NT2/D1 (cell line): ENCODE data around the gene NLRC5.

ENCODE experiments used
- DNase-seq: peaks from one replicate; pipeline ENCODE4 v3.0.0-alpha.2; 2011; ENCODE audit warnings: low read depth, low spot score
- H3K27me3 ChIP-seq: 2 replicates; pipeline ENCODE4 v1.6.0; 2011; ENCODE audit warnings: mild to moderate bottlenecking; ENCODE audit not compliant: insufficient read length, insufficient read depth
- H3K36me3 ChIP-seq: 2 replicates; pipeline ENCODE4 v1.6.1; 2011; ENCODE audit warnings: mild to moderate bottlenecking, low read length, mixed read lengths; ENCODE audit not compliant: insufficient read depth, insufficient read length
- H3K4me1 ChIP-seq: 2 replicates; pipeline ENCODE4 v1.5.1; 2011; ENCODE audit not compliant: insufficient read depth, insufficient read length
- H3K4me3 ChIP-seq: 2 replicates; pipeline ENCODE4 v1.5.1; 2011; ENCODE audit warnings: low read depth; ENCODE audit not compliant: insufficient read length
- H3K9ac ChIP-seq: 2 replicates; pipeline ENCODE4 v1.6.0; 2011; ENCODE audit warnings: low read depth; ENCODE audit not compliant: insufficient read length
- H3K9me3 ChIP-seq: 2 replicates; pipeline ENCODE4 v1.5.1; 2011; ENCODE audit warnings: mild to moderate bottlenecking, low read length; ENCODE audit not compliant: insufficient read depth
- SUZ12 ChIP-seq: IDR thresholded peaks from 2 replicates; pipeline ENCODE4 v1.6.1; 2011; ENCODE audit not compliant: insufficient read length, insufficient read depth; ENCODE audit errors: extremely low read depth
- YY1 ChIP-seq: IDR thresholded peaks from 2 replicates; pipeline ENCODE4 v1.6.1; 2011; ENCODE audit not compliant: insufficient read length, insufficient read depth
- ZNF274 ChIP-seq: IDR thresholded peaks from 2 replicates; pipeline ENCODE4 v1.6.1; 2011; ENCODE audit warnings: mild to moderate bottlenecking, low read depth, low read length

NLRC5 gene

DNA sequence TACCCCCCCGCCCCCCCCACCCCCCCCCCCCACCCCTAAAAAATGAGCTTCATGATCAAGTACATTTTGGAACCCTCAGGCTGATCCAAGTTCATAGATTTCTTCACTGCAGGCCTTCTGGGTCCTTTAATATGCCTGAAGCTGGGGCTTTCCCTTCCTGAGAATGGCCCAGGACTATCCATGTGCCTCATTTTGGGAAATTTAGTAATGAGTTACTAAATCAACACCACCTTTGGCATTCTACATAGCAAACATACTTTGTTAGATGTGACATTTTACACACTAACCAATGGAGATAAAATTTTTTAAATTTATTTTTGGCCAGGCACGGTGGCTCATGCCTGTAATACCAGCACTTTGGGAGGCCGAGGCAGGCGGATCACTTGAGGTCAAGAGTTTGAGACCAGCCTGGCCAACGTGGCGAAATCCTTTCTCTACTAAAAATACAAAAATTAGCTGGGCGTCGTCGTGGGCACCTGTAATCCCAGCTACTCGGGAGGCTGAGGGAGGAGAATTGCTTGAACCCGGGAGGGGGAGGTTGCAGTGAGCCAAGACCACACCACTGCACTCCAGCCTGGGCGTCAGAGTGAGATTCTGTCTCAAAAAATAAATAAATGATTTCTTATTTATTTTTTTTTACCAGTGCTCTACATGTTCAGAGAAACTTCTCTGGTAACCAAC lies 43.4 kb upstream of the NLRC5 start:
- Histone ChIP-seq H3K4me3 (no peak overlapping the region), H3K9ac (no peak overlapping the region), H3K9me3 (no peaks in the 10 kb centered on the region), H3K4me1 (peaks cover 3% of the 10 kb centered on the region), H3K36me3 (peaks cover 44% of the 10 kb centered on the region), H3K27me3 (no peaks in the 10 kb centered on the region)
- TF ChIP-seq ZNF274 (no peak), SUZ12 (no peak), YY1 (no peak)
- no peak for DNase-seq

DNA sequence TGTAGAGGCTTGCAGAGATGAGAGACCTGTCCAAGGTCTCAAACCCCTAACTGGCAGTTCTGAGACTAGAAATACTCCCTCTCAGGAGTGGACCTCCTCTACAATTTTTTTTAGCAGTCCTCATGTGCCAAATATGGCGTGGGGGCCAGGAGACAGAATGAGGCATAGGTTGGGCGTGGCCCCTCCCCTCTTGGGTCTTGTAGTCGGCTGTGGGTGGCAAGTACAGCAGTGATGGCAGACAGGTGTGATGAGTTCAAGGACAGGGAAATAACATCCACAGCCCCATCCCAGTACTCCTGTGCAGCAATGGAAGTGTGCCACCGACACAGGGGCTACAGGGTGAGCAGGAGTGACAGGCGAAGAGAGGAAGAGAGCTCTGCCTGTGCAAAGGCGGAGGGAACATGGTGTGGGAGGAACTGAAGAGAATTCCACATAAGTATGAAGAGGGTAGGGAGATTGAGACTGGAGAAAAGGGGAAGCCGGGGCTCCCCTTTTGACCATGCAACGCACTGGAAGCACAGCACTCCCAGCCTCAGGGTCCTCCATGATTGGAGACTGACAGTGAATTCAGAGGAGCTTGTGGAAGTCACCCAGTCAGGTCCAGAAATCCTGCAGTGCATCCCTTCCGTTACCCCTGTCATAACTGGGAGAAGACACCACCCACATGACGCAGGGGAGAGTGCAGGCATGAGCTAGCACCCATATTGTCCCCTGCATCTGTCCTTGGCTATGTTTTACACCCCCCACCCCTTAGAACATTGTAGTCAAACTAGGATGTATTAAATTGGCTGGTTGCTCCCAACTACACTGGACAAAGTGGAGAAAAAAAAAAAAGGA lies 42.4 kb upstream of the NLRC5 start:
- Histone ChIP-seq H3K36me3 (peaks cover 34% of the 10 kb centered on the region), H3K27me3 (no peaks in the 10 kb centered on the region), H3K9me3 (no peaks in the 10 kb centered on the region), H3K4me3 (no peak overlapping the region), H3K4me1 (peaks cover 3% of the 10 kb centered on the region), H3K9ac (no peak overlapping the region)
- TF ChIP-seq YY1 (no peak), SUZ12 (no peak), ZNF274 (no peak)
- DNase-seq = no peak

DNA sequence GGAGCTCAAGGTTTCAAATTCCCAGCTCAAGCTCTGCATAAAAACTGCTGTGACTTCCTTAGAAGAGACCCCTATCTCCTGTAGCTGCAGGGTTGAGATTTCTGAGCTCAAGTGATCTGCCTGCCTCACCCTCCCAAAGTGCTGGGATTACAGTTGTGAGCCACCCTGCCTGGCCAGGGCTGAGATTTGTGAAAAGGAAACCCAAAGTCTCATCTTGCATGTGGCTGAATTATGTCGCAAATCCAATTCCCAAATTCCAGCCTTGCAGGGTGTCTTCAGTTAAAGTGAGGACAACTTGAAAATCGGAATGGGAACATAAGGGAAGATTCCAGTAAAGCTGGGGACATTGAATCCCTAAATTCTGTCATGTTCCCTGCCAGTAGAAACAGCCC lies 41.8 kb upstream of the NLRC5 start:
- H3K4me3 ChIP-seq = no peak overlapping the region
- TF ChIP-seq ZNF274 = no peak
- TF ChIP-seq YY1 = no peak
- TF ChIP-seq SUZ12 = no peak
- DNase-seq = no peak
- no peaks in the 10 kb centered on the region for H3K27me3 ChIP-seq
- peaks cover 3% of the 10 kb centered on the region for H3K4me1 ChIP-seq
- peaks cover 28% of the 10 kb centered on the region for H3K36me3 ChIP-seq
- H3K9me3 ChIP-seq = no peaks in the 10 kb centered on the region
- no peak overlapping the region for H3K9ac ChIP-seq

DNA sequence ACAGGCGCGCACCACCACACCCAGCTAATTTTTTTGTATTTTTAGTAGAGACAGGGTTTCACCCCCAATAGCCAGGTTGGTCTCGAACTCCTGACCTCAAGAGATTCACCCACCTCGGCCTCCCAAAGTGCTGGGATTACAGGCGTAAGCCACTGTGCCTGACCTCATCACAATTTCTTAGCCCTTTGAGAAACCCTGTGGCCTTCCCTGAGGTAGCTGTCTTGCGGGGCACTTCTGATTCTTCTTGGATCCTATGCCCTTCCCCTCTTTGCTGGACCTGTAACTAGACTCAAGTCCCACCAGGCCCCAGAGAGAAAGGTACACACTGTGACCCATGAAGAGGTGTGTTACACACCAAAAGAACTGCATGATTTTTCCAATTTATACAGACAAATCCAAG lies 41.1 kb upstream of the NLRC5 start:
- no peak for DNase-seq
- H3K9me3 ChIP-seq = no peaks in the 10 kb centered on the region
- no peak overlapping the region for H3K4me3 ChIP-seq
- H3K27me3 ChIP-seq = no peaks in the 10 kb centered on the region
- no peak for TF ChIP-seq SUZ12
- TF ChIP-seq ZNF274 = no peak
- no peak for TF ChIP-seq YY1
- H3K9ac ChIP-seq = no peak overlapping the region
- H3K36me3 ChIP-seq = peaks cover 22% of the 10 kb centered on the region
- peaks cover 3% of the 10 kb centered on the region for H3K4me1 ChIP-seq

DNA sequence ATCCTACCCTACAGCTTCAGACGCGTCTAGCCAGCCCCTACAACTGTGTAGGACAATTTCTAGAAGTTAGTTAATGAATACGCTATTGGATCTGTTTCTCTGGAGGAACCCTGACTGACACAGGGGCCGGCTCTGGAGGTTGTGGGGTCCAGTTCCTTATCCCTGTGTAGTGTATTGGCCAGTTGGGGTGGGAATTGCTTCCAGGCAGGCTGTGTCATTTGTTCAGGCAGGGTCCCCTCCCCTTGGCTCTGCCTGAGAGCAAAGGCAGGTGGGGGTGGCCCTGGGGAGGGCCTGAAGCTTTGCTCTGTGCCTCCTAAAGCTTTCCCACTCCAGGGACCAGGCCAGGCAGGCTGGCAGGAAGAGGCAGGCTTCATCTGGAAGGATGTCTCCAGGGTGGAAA lies 39.3 kb upstream of the NLRC5 start:
- H3K36me3 ChIP-seq = peaks cover 4% of the 10 kb centered on the region
- H3K4me1 ChIP-seq = peaks cover 3% of the 10 kb centered on the region
- H3K4me3 ChIP-seq = no peak overlapping the region
- no peak for DNase-seq
- H3K9me3 ChIP-seq = peaks cover 9% of the 10 kb centered on the region; the same call in 1 of the 2 replicates
- H3K9ac ChIP-seq = no peak overlapping the region
- H3K27me3 ChIP-seq = no peaks in the 10 kb centered on the region
- no peak for TF ChIP-seq SUZ12
- TF ChIP-seq YY1 = no peak
- no peak for TF ChIP-seq ZNF274

DNA sequence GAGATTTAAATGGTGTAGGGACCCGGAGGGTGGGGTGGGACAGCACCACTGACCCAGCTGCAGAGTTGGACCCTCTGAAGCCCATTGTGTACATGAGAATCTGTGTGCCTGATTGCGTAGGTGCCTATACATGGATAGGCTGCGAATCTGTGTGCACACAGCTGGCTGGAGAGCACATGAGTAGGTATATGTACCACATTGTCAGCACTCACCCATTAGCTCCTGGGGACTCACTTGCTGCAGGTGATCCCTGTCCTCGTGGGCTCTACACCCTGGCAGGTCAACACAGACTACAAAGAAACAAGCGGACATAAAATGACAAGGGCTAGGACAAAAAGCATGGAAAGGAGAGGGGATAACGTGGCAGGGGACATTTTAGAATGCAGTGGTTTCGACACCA lies 38.9 kb upstream of the NLRC5 start:
- no peak overlapping the region for H3K4me3 ChIP-seq
- H3K27me3 ChIP-seq = no peaks in the 10 kb centered on the region
- peaks cover 13% of the 10 kb centered on the region; the same call in 1 of the 2 replicates for H3K9me3 ChIP-seq
- H3K36me3 ChIP-seq = peaks cover under 1% of the 10 kb centered on the region
- TF ChIP-seq ZNF274 (no peak), YY1 (no peak), SUZ12 (no peak)
- DNase-seq = no peak
- peaks cover 3% of the 10 kb centered on the region for H3K4me1 ChIP-seq
- H3K9ac ChIP-seq = no peak overlapping the region

DNA sequence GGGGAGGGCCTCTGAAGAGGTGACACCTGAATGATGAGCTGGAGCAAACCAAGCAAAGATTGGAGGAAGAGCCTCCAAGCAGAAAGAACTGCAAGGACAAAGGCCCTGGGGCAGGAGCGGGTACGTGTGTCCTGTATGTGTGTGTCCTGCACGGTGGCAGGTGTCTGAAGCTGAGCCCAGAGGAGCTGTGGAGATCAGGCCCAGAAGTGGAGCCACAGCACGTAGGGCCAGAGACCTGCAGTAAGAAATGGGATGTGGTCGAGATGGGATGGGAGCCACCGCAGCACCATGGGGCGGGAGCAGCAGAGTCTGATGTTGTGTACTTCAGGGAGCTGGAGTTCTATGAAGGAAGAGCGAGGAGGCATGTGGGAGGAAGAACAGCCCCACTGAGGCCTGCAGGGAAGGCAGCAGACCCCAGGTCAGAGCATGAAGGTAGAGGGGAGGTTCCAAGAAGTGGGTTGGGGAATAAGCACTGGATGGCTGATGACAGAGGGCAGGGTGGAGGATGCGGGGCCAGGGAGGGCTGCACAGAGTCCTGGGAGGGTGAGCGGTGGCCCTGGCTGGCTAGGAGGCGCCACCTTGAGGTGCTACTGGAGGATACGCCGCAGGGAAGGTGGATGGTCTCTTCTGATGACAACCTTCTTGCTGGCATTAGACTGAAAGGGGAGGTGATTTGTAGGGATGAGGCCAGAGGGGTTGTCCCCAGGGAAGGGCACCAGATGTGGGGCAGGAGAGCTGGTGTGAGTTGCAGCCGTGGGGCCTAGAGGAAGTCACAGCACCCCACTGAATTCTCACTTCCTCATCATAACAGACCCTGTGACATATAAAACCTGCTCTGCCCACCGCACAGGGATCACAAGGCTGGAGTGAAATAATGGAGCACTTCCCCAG lies 38.2 kb upstream of the NLRC5 start:
- peaks cover 19% of the 10 kb centered on the region for H3K9me3 ChIP-seq
- DNase-seq = peak; percentile 40
- H3K4me3 ChIP-seq = no peak overlapping the region
- no peaks in the 10 kb centered on the region for H3K27me3 ChIP-seq
- no peaks in the 10 kb centered on the region for H3K36me3 ChIP-seq
- H3K4me1 ChIP-seq = peaks cover 3% of the 10 kb centered on the region
- no peak overlapping the region for H3K9ac ChIP-seq
- TF ChIP-seq SUZ12 (no peak), ZNF274 (no peak), YY1 (no peak)
